HepG2 (cell line): ENCODE data around the gene PUS7.

ENCODE experiments used
- EP300 ChIP-seq, 3 experiments: sonication (generic) in 1 of 3; formaldehyde crosslinking in 1 of 3; IDR thresholded peaks; 2 replicates each; pipeline versions ENCODE4 v1.5.1 to v1.6.1; 2011 to 2020; ENCODE audit warnings: low read depth in 2 of 3, low read length in 2 of 3, borderline replicate concordance in 1 of 3, improper control_type of control experiment in 1 of 3, mild to moderate bottlenecking in 1 of 3, missing genetic modification reagents in 1 of 3, moderate library complexity in 1 of 3
- ZNF24 ChIP-seq: fragments of 450-650 bp; IDR thresholded peaks from 2 replicates; pipeline ENCODE4 v1.6.1; 2017; ENCODE audit warnings: antibody characterized with exemption, mild to moderate bottlenecking

- TF ChIP-seq EP300 (IDR thresholded peaks at IDR 0.05; ENCODE audit: low read depth in 2 of 2, low read length in 2 of 2) (no peak), EP300 (CRISPR knock-in tag; IDR thresholded peaks at IDR 0.05; ENCODE audit: borderline replicate concordance) (no peak), ZNF24 (no peak)
Measured at GRCh38 chr7:105470846-105471245, 51.2 kb downstream of the PUS7 start.
